Colonic mucosa (tissue), 4 donors: ENCODE data around the gene SEC14L5. TPM values are rescaled to one million over a fixed set of nuclear protein-coding genes. Genes with fewer than 3 reads are reported as not detected.

Source experiments
- DNase-seq: peaks from one replicate; pipeline ENCODE4 v3.0.0-alpha.2; 2020
- H3K27ac ChIP-seq: fragments of 200-600 bp; one replicate; pipeline ENCODE4 v1.8.0; 2021
- H3K27me3 ChIP-seq: fragments of 200-600 bp; one replicate; pipeline ENCODE4 v1.8.0; 2021
- H3K36me3 ChIP-seq: fragments of 200-600 bp; one replicate; pipeline ENCODE4 v1.8.0; 2021
- H3K4me1 ChIP-seq: fragments of 200-600 bp; one replicate; pipeline ENCODE4 v1.8.0; 2021; ENCODE audit warnings: mild to moderate bottlenecking
- H3K4me3 ChIP-seq: fragments of 200-600 bp; one replicate; pipeline ENCODE4 v1.8.0; 2021
- H3K9ac ChIP-seq, 2 donors: one replicate each; pipeline ENCODE4 v1.7.0; 2013; ENCODE audit warnings: control low read depth in 2 of 2, low read depth in 2 of 2, low read length in 2 of 2
- H3K9me3 ChIP-seq: fragments of 200-600 bp; one replicate; pipeline ENCODE4 v1.8.0; 2021
- CTCF ChIP-seq: fragments of 200-600 bp; IDR thresholded peaks from one replicate; pipeline ENCODE4 v1.8.0; 2022; ENCODE audit warnings: antibody characterized with exemption, mild to moderate bottlenecking
- intact Hi-C: fragments of 100-400 bp; cut with DNase I; formaldehyde crosslinking; loops from one replicate; pipeline ENCODE4 v1.14.1; 2022
- total RNA-seq, 2 donors: library from RNA; stranded (reverse); fragmentation: NEBNext Ultra II Directional in 1 of 2; extraction: Animal tissue kit (Norgen Biotek cat#: 25700) in 1 of 2; gene quantifications; one replicate each; pipeline ENCODE4 v1.2.1, GENCODE V29; 2021
- donor health status: healthy.
- donor health status: DM: no; HTN: no; CAD: no.
- donor health status: DM: no; HTN: no; CAD: no.

The SEC14L5 gene
- total RNA-seq, 2 donors from 2014 or later, result 0.59 to 1.8 TPM

- H3K36me3 ChIP-seq, result no peaks in the 10 kb centered on the region
- DNase-seq, result no peak
- no peak for TF ChIP-seq CTCF
- no peaks in the 10 kb centered on the region for H3K4me1 ChIP-seq
- H3K27me3 ChIP-seq, result no peaks in the 10 kb centered on the region
- intact Hi-C loops, result no loop called here
- no peaks in the 10 kb centered on the region for H3K9me3 ChIP-seq
- H3K27ac ChIP-seq, result no peak overlapping the region
- H3K9ac ChIP-seq, result no peak overlapping the region
- no peak overlapping the region for H3K4me3 ChIP-seq
Observed at GRCh38 chr16:5059386-5060072, 101.4 kb downstream of the SEC14L5 start.

GRCh38 chr16:5060073-5060641, 102.0 kb downstream of the SEC14L5 start:
- no peak for TF ChIP-seq CTCF
- peaks cover 1% of the 10 kb centered on the region for H3K4me1 ChIP-seq
- no peak for DNase-seq
- no peak overlapping the region for H3K27ac ChIP-seq
- no peaks in the 10 kb centered on the region for H3K27me3 ChIP-seq
- intact Hi-C loops, result no loop called here
- no peak overlapping the region for H3K9ac ChIP-seq
- no peaks in the 10 kb centered on the region for H3K9me3 ChIP-seq
- no peaks in the 10 kb centered on the region for H3K36me3 ChIP-seq
- H3K4me3 ChIP-seq, result no peak overlapping the region

- intact Hi-C loops, result no loop called here
- no peak for DNase-seq
- H3K9me3 ChIP-seq, result no peaks in the 10 kb centered on the region
Observed at GRCh38 chr16:5062051-5062450, 103.9 kb downstream of the SEC14L5 start.

GRCh38 chr16:5062790-5063765, 104.9 kb downstream of the SEC14L5 start:
- Histone ChIP-seq H3K27ac (no peak overlapping the region), H3K36me3 (no peaks in the 10 kb centered on the region), H3K4me1 (peaks cover 8% of the 10 kb centered on the region), H3K9ac (no peak overlapping the region), H3K9me3 (no peaks in the 10 kb centered on the region), H3K4me3 (no peak overlapping the region), H3K27me3 (no peaks in the 10 kb centered on the region)
- intact Hi-C loops, result no loop called here
- DNase-seq, result no peak
- TF ChIP-seq CTCF, result no peak

More at GRCh38 chr16:5062051-5062450, 103.9 kb downstream of the SEC14L5 start:
- no peak overlapping the region for H3K4me3 ChIP-seq
- H3K27me3 ChIP-seq, result no peaks in the 10 kb centered on the region
- no peak overlapping the region for H3K27ac ChIP-seq
- no peak for TF ChIP-seq CTCF
- no peaks in the 10 kb centered on the region for H3K36me3 ChIP-seq
- H3K4me1 ChIP-seq, result peaks cover 8% of the 10 kb centered on the region
- H3K9ac ChIP-seq, result no peak overlapping the region

- H3K36me3 ChIP-seq, result no peaks in the 10 kb centered on the region
- H3K4me1 ChIP-seq, result peaks cover 8% of the 10 kb centered on the region
- no peak for TF ChIP-seq CTCF
- H3K4me3 ChIP-seq, result no peak overlapping the region
- intact Hi-C loops, result no loop called here
- no peaks in the 10 kb centered on the region for H3K9me3 ChIP-seq
- H3K27ac ChIP-seq, result no peak overlapping the region
- peak overlapping the region in 1 of 2 donors; percentile 2 for H3K9ac ChIP-seq
- DNase-seq, result peak; percentile 76
- H3K27me3 ChIP-seq, result no peaks in the 10 kb centered on the region
Observed at GRCh38 chr16:5064915-5065314, 106.8 kb downstream of the SEC14L5 start.
